ENCODE measurements around the gene ZNF467. TPM values are rescaled to one million over a fixed set of nuclear protein-coding genes. Genes with fewer than 3 reads are reported as not detected.

Gene ZNF467
- total and polyA plus RNA-seq, 2 donors (not counting 3 experiments of a cell fraction or from before 2014, with no cell fraction given), result 4.2 to 8.9 TPM

GRCh38 chr7:149778696-149779501, 5.5 kb upstream of the ZNF467 start:
- DNase-seq (ENCODE audit: low read depth, low spot score), result no peak
- Histone ChIP-seq H3K9ac (replicated peaks; ENCODE audit: extremely low read depth, insufficient read depth, low read length) (no peak overlapping the region), H3K4me1 (ENCODE audit: control insufficient read depth, extremely low read depth, insufficient read depth, low read length) (peaks cover 18% of the 10 kb centered on the region), H2AFZ (ENCODE audit: low read depth, low read length) (no peak overlapping the region), H4K20me1 (replicated peaks; ENCODE audit: control insufficient read depth, extremely low read depth, insufficient read depth, low read length) (no peaks in the 10 kb centered on the region), H3K79me2 (ENCODE audit: control insufficient read depth, insufficient read depth, low read length) (no peaks in the 10 kb centered on the region), H3K27me3 (ENCODE audit: control insufficient read depth in 2 of 2, insufficient read depth in 2 of 2, low read length in 2 of 2) (no peaks in the 10 kb centered on the region), H3K4me2 (ENCODE audit: insufficient read depth, low read length) (no peak overlapping the region), H3K9me1 (replicated peaks; ENCODE audit: control insufficient read depth, extremely low read depth, insufficient read depth, low read length) (no peaks in the 10 kb centered on the region), H3K36me3 (ENCODE audit: control insufficient read depth in 2 of 2, extremely low read depth in 1 of 2, insufficient read depth in 2 of 2, low read length in 2 of 2) (no peaks in the 10 kb centered on the region), H3K27ac (ENCODE audit: insufficient read depth, low read depth, low read length) (no peak overlapping the region), H3K9me3 (replicated peaks; ENCODE audit: control insufficient read depth, insufficient read depth, low read length) (no peaks in the 10 kb centered on the region), H3K4me3 (replicated peaks in 1 of 3; ENCODE audit: insufficient read depth in 1 of 3, low read depth in 1 of 3, low read length in 3 of 3) (no peak overlapping the region)
- CTCF ChIA-PET, result interaction anchor here (1.9 to 2.4 kb wide), 2 partner anchors 11 to 21 kb away, joined by 5 to 15 read pairs; no protein-coding TSS in a partner anchor
- TF ChIP-seq JUN (IDR thresholded peaks at IDR 0.05; ENCODE audit: borderline replicate concordance, insufficient read depth, insufficient read length, low read depth), result no peak
- TF ChIP-seq POLR2AphosphoS5 (IDR thresholded peaks at IDR 0.05; ENCODE audit: insufficient read depth, low read depth, low read length), result no peak
- no peak for TF ChIP-seq MAX (IDR thresholded peaks at IDR 0.05; ENCODE audit: insufficient read depth, insufficient read length)
- intact Hi-C loops (cut with micrococcal nuclease), result loop anchor here (5.0 kb wide), 1 partner anchor 93 kb away; the partner anchor contains the start of gene ATP6V0E2
- no peak for FAIRE-seq
- no TSS peak for BruUV-seq (replicated peaks)
- POLR2A ChIA-PET, result no interaction called here
- dilution Hi-C loops (cut with MboI; ENCODE audit: extremely low pct_ligation_motif_present, low sequenced_read_pairs), result no loop called here

- Histone ChIP-seq H4K20me1 (replicated peaks; ENCODE audit: control insufficient read depth, extremely low read depth, insufficient read depth, low read length) (no peaks in the 10 kb centered on the region), H3K9me3 (replicated peaks; ENCODE audit: control insufficient read depth, insufficient read depth, low read length) (no peaks in the 10 kb centered on the region), H3K4me2 (ENCODE audit: insufficient read depth, low read length) (no peak overlapping the region), H3K4me1 (ENCODE audit: control insufficient read depth, extremely low read depth, insufficient read depth, low read length) (peaks cover 18% of the 10 kb centered on the region), H3K4me3 (replicated peaks in 1 of 3; ENCODE audit: insufficient read depth in 1 of 3, low read depth in 1 of 3, low read length in 3 of 3) (no peak overlapping the region), H3K79me2 (ENCODE audit: control insufficient read depth, insufficient read depth, low read length) (no peaks in the 10 kb centered on the region), H3K9me1 (replicated peaks; ENCODE audit: control insufficient read depth, extremely low read depth, insufficient read depth, low read length) (no peaks in the 10 kb centered on the region), H2AFZ (ENCODE audit: low read depth, low read length) (no peak overlapping the region), H3K27me3 (ENCODE audit: control insufficient read depth in 2 of 2, insufficient read depth in 2 of 2, low read length in 2 of 2) (no peaks in the 10 kb centered on the region), H3K9ac (replicated peaks; ENCODE audit: extremely low read depth, insufficient read depth, low read length) (no peak overlapping the region), H3K36me3 (ENCODE audit: control insufficient read depth in 2 of 2, extremely low read depth in 1 of 2, insufficient read depth in 2 of 2, low read length in 2 of 2) (no peaks in the 10 kb centered on the region), H3K27ac (ENCODE audit: insufficient read depth, low read depth, low read length) (no peak overlapping the region)
- no TSS peak for BruUV-seq (replicated peaks)
- no peak for TF ChIP-seq GATA2 (IDR thresholded peaks at IDR 0.05; ENCODE audit: insufficient read depth, insufficient read length, low read depth, low read length)
- TF ChIP-seq POLR2AphosphoS5 (IDR thresholded peaks at IDR 0.05; ENCODE audit: insufficient read depth, low read depth, low read length), result no peak
- no peak for TF ChIP-seq JUN (IDR thresholded peaks at IDR 0.05; ENCODE audit: borderline replicate concordance, insufficient read depth, insufficient read length, low read depth)
- no peak for TF ChIP-seq MAX (IDR thresholded peaks at IDR 0.05; ENCODE audit: insufficient read depth, insufficient read length)
- no peak for TF ChIP-seq CTCF (IDR thresholded peaks at IDR 0.05; ENCODE audit: extremely low read depth in 1 of 2, insufficient read depth in 1 of 2, low read depth in 1 of 2, low read length in 2 of 2)
- no peak for TF ChIP-seq POLR2A (IDR thresholded peaks at IDR 0.05; ENCODE audit: low read depth, low read length)
- no peak for TF ChIP-seq EZH2 (IDR thresholded peaks at IDR 0.05; ENCODE audit: borderline replicate concordance, low read depth, low read length, severe bottlenecking)
- no peak for TF ChIP-seq FOS (IDR thresholded peaks at IDR 0.05; ENCODE audit: borderline replicate concordance, insufficient read depth, low read length)
- no peak for TF ChIP-seq MYC (IDR thresholded peaks at IDR 0.05; ENCODE audit: low read depth, low read length)
- no peak for FAIRE-seq
- DNase-seq (ENCODE audit: low read depth, low spot score), result no peak
- POLR2A ChIA-PET, result no interaction called here
- intact Hi-C loops (cut with micrococcal nuclease), result loop anchor here (5.0 kb wide), 1 partner anchor 94 kb away; the partner anchor contains the start of gene ATP6V0E2
- dilution Hi-C loops (cut with MboI; ENCODE audit: extremely low pct_ligation_motif_present, low sequenced_read_pairs), result no loop called here
- CTCF ChIA-PET, result interaction anchor here (1.9 to 2.4 kb wide), 2 partner anchors 11 to 21 kb away, joined by 5 to 15 read pairs; no protein-coding TSS in a partner anchor
Measured at GRCh38 chr7:149778327-149778637, 4.9 kb upstream of the ZNF467 start.

Data from endothelial cell of umbilical vein (primary cell).